Measurements from ENCODE around the gene P2RY10. TPM values are rescaled to one million over a fixed set of nuclear protein-coding genes. Genes with fewer than 3 reads are reported as not detected.

P2RY10 gene
- total and polyA plus RNA-seq, 2 donors (not counting 1 experiment from before 2014, with no cell fraction given), result not detected

DNA sequence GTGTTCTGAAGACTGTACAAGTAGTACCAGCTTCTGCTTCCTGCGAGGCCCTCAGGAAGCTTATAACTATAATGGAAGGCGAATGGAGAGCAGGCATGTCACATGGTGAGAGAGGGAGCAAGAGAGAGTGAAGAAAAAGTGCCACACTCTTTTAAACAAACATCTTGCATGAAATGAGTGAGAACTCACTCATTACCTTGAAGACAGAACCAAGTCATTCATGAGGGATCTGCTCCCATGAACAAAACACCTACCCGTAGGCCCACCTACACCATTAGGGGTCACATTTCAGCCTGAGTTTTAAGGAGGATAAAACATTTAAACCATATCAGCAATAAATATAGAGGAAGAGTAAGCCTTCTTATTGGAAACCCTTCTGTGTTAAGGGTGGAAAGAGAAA, 19.4 kb downstream of the P2RY10 start:
- no peaks in the 10 kb centered on the region for H3K79me2 ChIP-seq (ENCODE audit: control insufficient read depth, insufficient read depth, low read length)
- no peaks in the 10 kb centered on the region for H3K4me1 ChIP-seq (ENCODE audit: control insufficient read depth, extremely low read depth, insufficient read depth, low read length)
- no peak for TF ChIP-seq EZH2 (IDR thresholded peaks at IDR 0.05; ENCODE audit: low read length, missing control alignments)
- TF ChIP-seq, protein P1, sequence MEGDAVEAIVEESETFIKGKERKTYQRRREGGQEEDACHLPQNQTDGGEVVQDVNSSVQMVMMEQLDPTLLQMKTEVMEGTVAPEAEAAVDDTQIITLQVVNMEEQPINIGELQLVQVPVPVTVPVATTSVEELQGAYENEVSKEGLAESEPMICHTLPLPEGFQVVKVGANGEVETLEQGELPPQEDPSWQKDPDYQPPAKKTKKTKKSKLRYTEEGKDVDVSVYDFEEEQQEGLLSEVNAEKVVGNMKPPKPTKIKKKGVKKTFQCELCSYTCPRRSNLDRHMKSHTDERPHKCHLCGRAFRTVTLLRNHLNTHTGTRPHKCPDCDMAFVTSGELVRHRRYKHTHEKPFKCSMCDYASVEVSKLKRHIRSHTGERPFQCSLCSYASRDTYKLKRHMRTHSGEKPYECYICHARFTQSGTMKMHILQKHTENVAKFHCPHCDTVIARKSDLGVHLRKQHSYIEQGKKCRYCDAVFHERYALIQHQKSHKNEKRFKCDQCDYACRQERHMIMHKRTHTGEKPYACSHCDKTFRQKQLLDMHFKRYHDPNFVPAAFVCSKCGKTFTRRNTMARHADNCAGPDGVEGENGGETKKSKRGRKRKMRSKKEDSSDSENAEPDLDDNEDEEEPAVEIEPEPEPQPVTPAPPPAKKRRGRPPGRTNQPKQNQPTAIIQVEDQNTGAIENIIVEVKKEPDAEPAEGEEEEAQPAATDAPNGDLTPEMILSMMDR (conservative IDR thresholded peaks at IDR 0.05 in 1 of 2, IDR thresholded peaks at IDR 0.05 in 1 of 2; ENCODE audit: low read depth in 1 of 2, low read length in 2 of 2), result no peak

DNA sequence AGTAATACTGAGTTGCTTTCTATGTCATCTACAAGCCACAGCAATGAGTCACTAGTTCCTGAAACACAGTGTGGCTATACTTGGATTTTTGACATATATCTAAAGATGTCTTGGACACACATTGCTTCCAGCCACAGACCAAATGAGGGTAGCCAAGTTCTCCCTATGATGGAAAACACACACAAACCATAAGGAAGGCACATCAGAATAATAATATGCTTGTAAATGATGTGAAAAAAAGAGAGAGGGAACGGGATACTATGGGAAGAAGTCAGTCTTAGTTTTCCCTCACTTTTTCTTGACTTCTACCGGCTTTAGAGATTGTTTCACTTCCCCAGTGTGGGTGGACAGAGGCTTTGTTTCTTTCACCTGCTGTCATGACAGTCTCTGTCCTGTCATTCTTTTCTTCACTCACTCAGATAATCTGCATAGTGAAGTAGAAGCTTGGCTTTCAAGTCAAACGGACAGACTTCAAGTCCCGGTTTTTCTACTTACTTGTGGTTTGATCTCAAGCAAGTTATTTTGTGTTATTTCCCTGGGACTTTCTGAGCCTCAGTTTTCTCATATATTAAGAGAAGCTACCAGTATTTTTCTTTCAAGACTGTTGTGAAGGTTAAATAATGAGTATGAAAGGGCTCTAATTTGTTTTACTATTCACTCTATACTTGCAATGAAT, 34.7 kb downstream of the P2RY10 start:
- H3K4me2 ChIP-seq (ENCODE audit: extremely low read depth, insufficient read depth, low read length), result no peak overlapping the region
- TF ChIP-seq, protein P1 (conservative IDR thresholded peaks at IDR 0.05 in 1 of 2, IDR thresholded peaks at IDR 0.05 in 1 of 2; ENCODE audit: low read depth in 1 of 2, low read length in 2 of 2), result no peak
- H3K27me3 ChIP-seq (ENCODE audit: control insufficient read depth, insufficient read depth, low read length), result no peaks in the 10 kb centered on the region
- H3K9me3 ChIP-seq (ENCODE audit: control insufficient read depth, insufficient read depth, low read depth, low read length), result no peaks in the 10 kb centered on the region
- H3K36me3 ChIP-seq (ENCODE audit: control insufficient read depth, insufficient read depth, low read length), result no peaks in the 10 kb centered on the region
- no peak overlapping the region for H3K9ac ChIP-seq (ENCODE audit: insufficient read depth, low read length)
- H3K79me2 ChIP-seq (ENCODE audit: control insufficient read depth, insufficient read depth, low read length), result no peaks in the 10 kb centered on the region
- H2AFZ ChIP-seq (ENCODE audit: low read length), result no peak overlapping the region
- no peak for DNase-seq (ENCODE audit: low read depth in 2 of 2)
- no peaks in the 10 kb centered on the region for H4K20me1 ChIP-seq (ENCODE audit: control insufficient read depth, extremely low read depth, insufficient read depth, low read length)
- no peaks in the 10 kb centered on the region for H3K4me1 ChIP-seq (ENCODE audit: control insufficient read depth, extremely low read depth, insufficient read depth, low read length)
- no peak overlapping the region for H3K4me3 ChIP-seq (replicated peaks in 1 of 4; ENCODE audit: control extremely low read depth in 1 of 4, insufficient read depth in 1 of 4, low read depth in 3 of 4, low read length in 4 of 4)
- no peak overlapping the region for H3K27ac ChIP-seq (ENCODE audit: insufficient read depth, low read length)

More for the DNA sequence above, 19.4 kb downstream of the P2RY10 start:
- H3K4me2 ChIP-seq (ENCODE audit: extremely low read depth, insufficient read depth, low read length), result no peak overlapping the region
- no peaks in the 10 kb centered on the region for H3K27me3 ChIP-seq (ENCODE audit: control insufficient read depth, insufficient read depth, low read length)
- no peaks in the 10 kb centered on the region for H3K9me3 ChIP-seq (ENCODE audit: control insufficient read depth, insufficient read depth, low read depth, low read length)
- no peak overlapping the region for H2AFZ ChIP-seq (ENCODE audit: low read length)
- H3K4me3 ChIP-seq (replicated peaks in 1 of 4; ENCODE audit: control extremely low read depth in 1 of 4, insufficient read depth in 1 of 4, low read depth in 3 of 4, low read length in 4 of 4), result no peak overlapping the region
- H3K9ac ChIP-seq (ENCODE audit: insufficient read depth, low read length), result no peak overlapping the region
- no peaks in the 10 kb centered on the region for H3K36me3 ChIP-seq (ENCODE audit: control insufficient read depth, insufficient read depth, low read length)
- DNase-seq (ENCODE audit: low read depth in 2 of 2), result no peak
- H4K20me1 ChIP-seq (ENCODE audit: control insufficient read depth, extremely low read depth, insufficient read depth, low read length), result no peaks in the 10 kb centered on the region
- H3K27ac ChIP-seq (ENCODE audit: insufficient read depth, low read length), result no peak overlapping the region

DNA sequence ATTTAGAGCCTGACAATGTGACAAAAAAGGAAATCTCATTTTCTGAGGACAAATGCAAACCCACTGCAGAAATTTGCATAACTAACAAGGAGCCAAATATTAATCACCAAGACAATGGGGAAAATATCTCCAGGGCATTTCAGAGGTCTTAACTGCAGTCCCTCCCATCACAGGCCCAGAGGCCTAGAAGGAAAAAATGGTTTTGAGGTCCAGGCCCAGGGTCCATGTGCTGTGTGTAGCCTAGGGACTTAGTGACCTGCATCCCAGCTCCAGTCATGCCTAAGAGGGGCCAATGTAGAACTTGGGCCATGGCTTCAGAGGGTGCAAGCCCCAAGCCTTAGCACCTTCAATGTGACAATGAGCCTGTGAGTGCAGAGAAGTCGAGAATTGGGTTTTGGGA, 44.2 kb downstream of the P2RY10 start:
- H3K9ac ChIP-seq (ENCODE audit: insufficient read depth, low read length), result no peak overlapping the region
- H2AFZ ChIP-seq (ENCODE audit: low read length), result no peak overlapping the region
- no peak for TF ChIP-seq EZH2 (IDR thresholded peaks at IDR 0.05; ENCODE audit: low read length, missing control alignments)
- TF ChIP-seq, protein P1 (conservative IDR thresholded peaks at IDR 0.05 in 1 of 2, IDR thresholded peaks at IDR 0.05 in 1 of 2; ENCODE audit: low read depth in 1 of 2, low read length in 2 of 2), result no peak
- no peaks in the 10 kb centered on the region for H3K4me1 ChIP-seq (ENCODE audit: control insufficient read depth, extremely low read depth, insufficient read depth, low read length)
- H3K4me2 ChIP-seq (ENCODE audit: extremely low read depth, insufficient read depth, low read length), result no peak overlapping the region
- no peak for DNase-seq (ENCODE audit: low read depth in 2 of 2)
- H3K9me3 ChIP-seq (ENCODE audit: control insufficient read depth, insufficient read depth, low read depth, low read length), result no peaks in the 10 kb centered on the region
- no peak overlapping the region for H3K27ac ChIP-seq (ENCODE audit: insufficient read depth, low read length)
- no peaks in the 10 kb centered on the region for H3K27me3 ChIP-seq (ENCODE audit: control insufficient read depth, insufficient read depth, low read length)
- H4K20me1 ChIP-seq (ENCODE audit: control insufficient read depth, extremely low read depth, insufficient read depth, low read length), result no peaks in the 10 kb centered on the region
- no peaks in the 10 kb centered on the region for H3K36me3 ChIP-seq (ENCODE audit: control insufficient read depth, insufficient read depth, low read length)
- H3K79me2 ChIP-seq (ENCODE audit: control insufficient read depth, insufficient read depth, low read length), result no peaks in the 10 kb centered on the region
- H3K4me3 ChIP-seq (replicated peaks in 1 of 4; ENCODE audit: control extremely low read depth in 1 of 4, insufficient read depth in 1 of 4, low read depth in 3 of 4, low read length in 4 of 4), result no peak overlapping the region

All from fibroblast of lung (primary cell).